Spleen (tissue), 7 donors: ENCODE results near the gene SPDYE3.

ENCODE experiments used
- CTCF ChIP-seq, 11 experiments: fragments of 200-600 bp in 7 of 11; fragments of 450-650 bp in 4 of 11; sonication (generic) in 4 of 11; IDR thresholded peaks in 8 of 11; conservative IDR thresholded peaks in 3 of 11; 1 replicate in 7 of 11; 2 replicates in 4 of 11; pipeline versions ENCODE4 v1.4.0 to v1.8.0; 2016 to 2021; ENCODE audit warnings: antibody characterized with exemption in 11 of 11, inconsistent platforms in 4 of 11, mild to moderate bottlenecking in 1 of 11
- POLR2A ChIP-seq, 3 donors: fragments of 450-650 bp; IDR thresholded peaks; one replicate each; pipeline ENCODE4 v1.5.1; 2017; ENCODE audit warnings: antibody characterized with exemption in 3 of 3, mild to moderate bottlenecking in 1 of 3
- donor health status: DM: no; HTN: no; CAD: no; lungs with moderate emphysema.
- donor health status: DM: no; HTN: no; CAD: no.
- donor health status: DM: no; HTN: no; CAD: no.

- no peak for TF ChIP-seq CTCF (IDR thresholded peaks at IDR 0.05 in 8 of 11, conservative IDR thresholded peaks at IDR 0.05 in 3 of 11)
- no peak for TF ChIP-seq POLR2A (IDR thresholded peaks at IDR 0.05)
These were observed 35.3 kb downstream of the SPDYE3 start for GRCh38 chr7:100342765-100343164.
